H1 (cell line): ENCODE results near the gene TUBA3C. TPM values are rescaled to one million over a fixed set of nuclear protein-coding genes. Genes with fewer than 3 reads are reported as not detected.

Experiments used
- CTCF ChIA-PET: fragments of 300-600 bp; sonication (Branson Sonifier 250); formaldehyde crosslinking; loops from one replicate; lab custom pipeline; 2021; ENCODE audit not compliant: partially characterized antibody; lab: Charles Lee
- POLR2A ChIA-PET: fragments of 300-600 bp; sonication (Branson Sonifier 250); formaldehyde crosslinking; loops from one replicate; lab custom pipeline; 2021; ENCODE audit warnings: inconsistent platforms; ENCODE audit not compliant: partially characterized antibody; lab: Charles Lee
- DNase-seq, 2 experiments: peaks; one replicate each; pipeline versions ENCODE4 v3.0.0 to v3.0.0-alpha.2; 2010 to 2022; ENCODE audit warnings: low spot score in 2 of 2, low read depth in 1 of 2, mixed read lengths in 1 of 2
- FAIRE-seq: peaks from 2 replicates; lab custom pipeline; 2011; peaks lifted over from hg19 to GRCh38; lab: Jason Lieb, UNC
- H2AFZ ChIP-seq: 2 replicates; pipeline ENCODE4 v1.8.1; 2012; ENCODE audit warnings: low read length, inconsistent platforms
- H2AK5ac ChIP-seq: 2 replicates; pipeline ENCODE4 v1.6.1; 2013; ENCODE audit warnings: low read depth, low read length
- H2BK120ac ChIP-seq: replicated peaks from 2 replicates; pipeline ENCODE3; 2013; ENCODE audit warnings: low read depth, low read length, inconsistent platforms
- H2BK12ac ChIP-seq: 2 replicates; pipeline ENCODE4 v1.6.1; 2013; ENCODE audit warnings: low read depth, low read length
- H2BK15ac ChIP-seq: 2 replicates; pipeline ENCODE4 v1.6.1; 2013; ENCODE audit warnings: low read length
- H2BK20ac ChIP-seq: 2 replicates; pipeline ENCODE4 v1.6.1; 2013; ENCODE audit warnings: low read length
- H2BK5ac ChIP-seq: 2 replicates; pipeline ENCODE4 v1.6.1; 2013; ENCODE audit warnings: low read depth, low read length
- H3K14ac ChIP-seq: 2 replicates; pipeline ENCODE4 v1.6.1; 2013; ENCODE audit warnings: inconsistent platforms; ENCODE audit not compliant: insufficient read length
- H3K18ac ChIP-seq: 2 replicates; pipeline ENCODE4 v1.6.1; 2013; ENCODE audit warnings: low read length; ENCODE audit errors: extremely low read depth
- H3K23ac ChIP-seq: 2 replicates; pipeline ENCODE4 v1.6.1; 2013; ENCODE audit warnings: inconsistent platforms; ENCODE audit not compliant: insufficient read length
- H3K23me2 ChIP-seq: 2 replicates; pipeline ENCODE4 v1.6.1; 2013; ENCODE audit warnings: low read depth, low read length
- H3K27ac ChIP-seq: 2 replicates; pipeline ENCODE4 v1.6.1; 2011; ENCODE audit warnings: low read depth, low read length, inconsistent platforms
- H3K27me3 ChIP-seq, 4 experiments: replicated peaks in 1 of 4; 1 replicate in 1 of 4; 2 replicates in 3 of 4; pipeline versions ENCODE4 v1.6.1 to v1.8.1; 2011 to 2013; ENCODE audit warnings: low read length in 3 of 4, mild to moderate bottlenecking in 3 of 4, inconsistent platforms in 2 of 4, mixed read lengths in 2 of 4, moderate library complexity in 1 of 4; ENCODE audit not compliant: control insufficient read depth in 3 of 4, insufficient read depth in 3 of 4; ENCODE audit errors: extremely low read depth in 1 of 4
- H3K36me3 ChIP-seq, 4 experiments: 2 replicates each; pipeline versions ENCODE4 v1.6.1 to v1.8.1; 2011 to 2013; ENCODE audit warnings: mild to moderate bottlenecking in 4 of 4, low read length in 3 of 4, moderate library complexity in 2 of 4, control low read depth in 1 of 4, inconsistent platforms in 1 of 4; ENCODE audit not compliant: insufficient read depth in 4 of 4, control insufficient read depth in 2 of 4
- H3K4ac ChIP-seq: replicated peaks from 2 replicates; pipeline ENCODE3; 2013; ENCODE audit warnings: low read length, low read depth, mixed read lengths, inconsistent platforms; ENCODE audit not compliant: insufficient read length
- H3K4me1 ChIP-seq, 4 experiments: replicated peaks in 1 of 4; 1 replicate in 1 of 4; 2 replicates in 3 of 4; pipeline versions ENCODE4 v1.6.1 to v1.8.1; 2011 to 2013; ENCODE audit warnings: low read length in 3 of 4, inconsistent platforms in 2 of 4, mixed read lengths in 1 of 4; ENCODE audit not compliant: insufficient read depth in 4 of 4, control insufficient read depth in 3 of 4
- H3K4me2 ChIP-seq, 2 experiments: 2 replicates each; pipeline versions ENCODE4 v1.6.1 to v1.8.1; 2011 to 2013; ENCODE audit warnings: low read depth in 2 of 2, low read length in 2 of 2, control low read depth in 1 of 2, inconsistent platforms in 1 of 2, mild to moderate bottlenecking in 1 of 2; ENCODE audit not compliant: insufficient read depth in 1 of 2
- H3K4me3 ChIP-seq, 4 experiments: fragments of 200-600, 300-600 bp in 1 of 4; sonication (generic), shearing (Covaris generic), sonication (Bioruptor Twin) in 1 of 4; 2 replicates each; pipeline versions ENCODE4 v1.5.1 to v1.8.1; 2011 to 2016; ENCODE audit warnings: low read length in 4 of 4, low read depth in 3 of 4, control low read depth in 2 of 4, inconsistent platforms in 2 of 4, mild to moderate bottlenecking in 2 of 4, mixed read lengths in 1 of 4, moderate library complexity in 1 of 4; ENCODE audit not compliant: insufficient read depth in 2 of 4; ENCODE audit errors: extremely low read depth in 1 of 4
- H3K56ac ChIP-seq: replicated peaks from 2 replicates; pipeline ENCODE3; 2013; ENCODE audit warnings: low read depth, mild to moderate bottlenecking, mixed read lengths, low read length, inconsistent platforms; ENCODE audit not compliant: insufficient read length
- H3K79me1 ChIP-seq: 2 replicates; pipeline ENCODE4 v1.6.1; 2013; ENCODE audit warnings: low read depth, low read length, control low read depth
- H3K79me2 ChIP-seq, 2 experiments: 2 replicates each; pipeline versions ENCODE4 v1.6.1 to v1.8.1; 2012 to 2013; ENCODE audit warnings: low read length in 2 of 2, mild to moderate bottlenecking in 2 of 2, inconsistent platforms in 1 of 2; ENCODE audit not compliant: insufficient read depth in 2 of 2, control insufficient read depth in 1 of 2
- H3K9ac ChIP-seq, 4 experiments: replicated peaks in 1 of 4; 1 replicate in 1 of 4; 2 replicates in 3 of 4; pipeline versions ENCODE4 v1.6.1 to v1.8.1; 2011 to 2013; ENCODE audit warnings: low read depth in 3 of 4, low read length in 3 of 4, control low read depth in 2 of 4, mild to moderate bottlenecking in 2 of 4, moderate library complexity in 2 of 4, inconsistent platforms in 1 of 4; ENCODE audit errors: extremely low read depth in 1 of 4
- H3K9me3 ChIP-seq, 2 experiments: 2 replicates each; pipeline versions ENCODE4 v1.6.1 to v1.8.1; 2012 to 2013; ENCODE audit warnings: mild to moderate bottlenecking in 2 of 2, moderate library complexity in 2 of 2, control low read depth in 1 of 2, inconsistent platforms in 1 of 2, low read depth in 1 of 2, low read length in 1 of 2, mixed read lengths in 1 of 2; ENCODE audit not compliant: insufficient read depth in 2 of 2
- H4K20me1 ChIP-seq, 2 experiments: replicated peaks in 1 of 2; 2 replicates each; pipeline versions ENCODE3 to v1.8.1; 2011 to 2013; ENCODE audit warnings: inconsistent platforms in 2 of 2, low read length in 2 of 2, mild to moderate bottlenecking in 1 of 2; ENCODE audit not compliant: insufficient read depth in 2 of 2, control insufficient read depth in 1 of 2
- H4K5ac ChIP-seq: 2 replicates; pipeline ENCODE4 v1.6.1; 2013; ENCODE audit warnings: low read length, low read depth, mixed read lengths, inconsistent platforms; ENCODE audit not compliant: insufficient read length
- H4K8ac ChIP-seq: 2 replicates; pipeline ENCODE4 v1.8.0; 2013; ENCODE audit warnings: mild to moderate bottlenecking, moderate library complexity, low read length, inconsistent platforms; ENCODE audit not compliant: insufficient read depth; ENCODE audit errors: extremely low read depth
- H4K91ac ChIP-seq: replicated peaks from 2 replicates; pipeline ENCODE3; 2013; ENCODE audit warnings: low read length, mixed read lengths, inconsistent platforms; ENCODE audit not compliant: insufficient read length
- CTBP2 ChIP-seq: IDR thresholded peaks from 2 replicates; pipeline ENCODE4 v1.7.0; 2011; ENCODE audit warnings: borderline replicate concordance, mild to moderate bottlenecking, moderate library complexity, mixed read lengths, low read length; ENCODE audit not compliant: insufficient read depth, insufficient read length
- EZH2 ChIP-seq: fragments of 200-600 bp; sonication (generic); IDR thresholded peaks from 2 replicates; pipeline ENCODE4 v1.7.1; 2012; ENCODE audit warnings: low read depth, mild to moderate bottlenecking, moderate library complexity, low read length, inconsistent platforms; ENCODE audit not compliant: severe bottlenecking
- GABPA ChIP-seq: IDR thresholded peaks from 2 replicates; pipeline ENCODE4 v1.6.1; 2011; ENCODE audit warnings: mild to moderate bottlenecking, low read length, moderate library complexity, borderline replicate concordance; ENCODE audit not compliant: insufficient read depth
- GTF2F1 ChIP-seq: IDR thresholded peaks from 2 replicates; pipeline ENCODE4 v1.6.1; 2012; ENCODE audit warnings: low read depth, low read length, improper control_type of control experiment, borderline replicate concordance
- NRF1 ChIP-seq: IDR thresholded peaks from 2 replicates; pipeline ENCODE4 v1.6.1; 2011; ENCODE audit warnings: mild to moderate bottlenecking, low read depth, low read length, improper control_type of control experiment
- RAD21 ChIP-seq, 2 experiments: IDR thresholded peaks in 1 of 2; conservative IDR thresholded peaks in 1 of 2; 2 replicates each; pipeline ENCODE4 v1.6.1; 2011; ENCODE audit warnings: low read depth in 2 of 2, low read length in 2 of 2, improper control_type of control experiment in 1 of 2, inconsistent platforms in 1 of 2, mild to moderate bottlenecking in 1 of 2, moderate library complexity in 1 of 2
- SP4 ChIP-seq: IDR thresholded peaks from 2 replicates; pipeline ENCODE4 v1.6.1; 2012; ENCODE audit warnings: low read length, inconsistent platforms
- TAF7 ChIP-seq: optimal IDR thresholded peaks from 2 replicates; pipeline ENCODE3; 2011; ENCODE audit warnings: low read depth, mild to moderate bottlenecking, inconsistent platforms, low read length, moderate library complexity, borderline replicate concordance
- WGBS, 2 experiments: shearing (Covaris generic) in 1 of 2; methylation state at CpG; one replicate each; pipeline versions ENCODE4 v1.1.6 to v1.1.7; 2013 to 2015; ENCODE audit warnings: low lambda C conversion rate in 2 of 2, mixed read lengths in 2 of 2, inconsistent platforms in 1 of 2, low coverage in 1 of 2, missing lambda C conversion rate in 1 of 2; ENCODE audit not compliant: insufficient replicate concordance in 2 of 2, insufficient coverage in 1 of 2, insufficient read length in 1 of 2; ENCODE audit errors: extremely low coverage in 1 of 2, missing lambda C conversion rate in 1 of 2; 5-methylcytosine and 5-hydroxymethylcytosine counted together
- polyA plus RNA-seq, 7 experiments: library from polyadenylated mRNA; depleted of rRNA in 3 of 7; stranded (reverse) in 5 of 7; unstranded in 2 of 7; fragments of >200 nt in 5 of 7; fragments of 200-250 nt in 2 of 7; gene quantifications; 1 replicate in 5 of 7; 2 replicates in 1 of 7; 4 replicates in 1 of 7; pipeline versions ENCODE4 v1.2.1 to v1.2.3, GENCODE V29; 2011 to 2013; ENCODE audit warnings: missing spikeins in 2 of 7, mixed read lengths in 2 of 7
- total RNA-seq: library from RNA; stranded (reverse); fragmentation: NEBNext Ultra II Directional; extraction: Animal tissue kit (Norgen Biotek cat#: 25700); gene quantifications from 2 replicates; pipeline ENCODE4 v1.2.1, GENCODE V29; 2021

The TUBA3C gene
- total and polyA plus RNA-seq, 2 of the 8 experiments (the other 6 are each of a cell fraction or from before 2014, with no cell fraction given): not detected

DNA sequence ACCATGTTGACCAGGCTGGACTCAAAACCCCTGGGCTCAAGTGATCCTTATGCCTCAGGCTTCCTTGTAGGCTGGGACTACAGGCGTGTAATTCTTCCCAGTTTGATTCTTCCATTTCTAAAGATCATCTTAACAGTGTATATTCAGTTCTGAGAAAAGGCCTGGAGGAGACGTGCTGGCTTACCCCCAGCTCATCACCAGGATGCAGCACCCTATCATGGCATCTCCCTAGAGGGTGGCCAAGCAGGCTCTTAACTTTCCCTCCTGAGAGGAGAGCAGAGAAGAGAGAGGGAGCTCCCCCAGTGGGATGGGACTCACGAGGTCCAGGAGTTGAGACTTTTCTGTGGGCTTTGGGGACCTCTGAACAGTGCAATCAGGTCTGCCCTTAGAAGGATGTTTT is 2.1 kb upstream of the TUBA3C start:
- POLR2A ChIA-PET: no interaction called here
- peaks cover 58 to 92% of the 10 kb centered on the region in 2 experiments for H3K9me3 ChIP-seq

More for the DNA sequence above, 2.1 kb upstream of the TUBA3C start:
- Histone ChIP-seq H3K27ac (no peak overlapping the region), H2AFZ (no peak overlapping the region), H2BK120ac (no peak overlapping the region), H4K91ac (no peak overlapping the region), H2BK5ac (no peak overlapping the region), H3K56ac (no peak overlapping the region), H3K4me3 (no peak overlapping the region), H3K4ac (no peak overlapping the region), H3K14ac (no peak overlapping the region), H3K4me1 (no peaks in the 10 kb centered on the region)
- 63% methylated on average over 3 of the region's 3 CpGs; no CpG with 5 or more reads in 1 of the 2 experiments for WGBS, 2 experiments
- no peak for DNase-seq
- CTCF ChIA-PET: no interaction called here
- no peak for TF ChIP-seq SP4
- TF ChIP-seq TAF7: no peak
- no peak for TF ChIP-seq CTBP2
- no peak for TF ChIP-seq EZH2
- no peak for TF ChIP-seq GTF2F1
- TF ChIP-seq GABPA: no peak
- TF ChIP-seq NRF1: no peak
- no peak for TF ChIP-seq RAD21 (IDR thresholded peaks at IDR 0.05 in 1 of 2, conservative IDR thresholded peaks at IDR 0.05 in 1 of 2; ENCODE audit: low read depth in 2 of 2, low read length in 2 of 2)
- TF ChIP-seq, all 59 proteins: peak for 0
- no peak for FAIRE-seq
- Histone ChIP-seq H2AK5ac (no peak overlapping the region), H3K18ac (no peak overlapping the region), H4K5ac (no peak overlapping the region), H3K23me2 (no peaks in the 10 kb centered on the region), H3K79me2 (no peaks in the 10 kb centered on the region), H3K79me1 (no peaks in the 10 kb centered on the region), H3K36me3 (no peaks in the 10 kb centered on the region), H3K4me2 (no peak overlapping the region), H2BK15ac (no peak overlapping the region), H2BK20ac (no peak overlapping the region), H4K8ac (no peak overlapping the region), H3K9ac (no peak overlapping the region), H3K23ac (no peak overlapping the region), H4K20me1 (no peaks in the 10 kb centered on the region), H3K27me3 (no peaks in the 10 kb centered on the region), H2BK12ac (no peak overlapping the region)
